Activated CD8-positive, alpha-beta memory T cell treated with anti-CD3 and anti-CD28 coated beads for 48 hours (primary cell): ENCODE data around the gene SEC11A.
"Not testable (repeated sequence)": the region's sequence is repeated elsewhere in the genome, so short reads cannot be mapped to it uniquely, and the experiment has no call there.

ENCODE experiments used
- DNase-seq, 3 experiments: peaks; one replicate each; pipeline ENCODE4 v3.0.0-alpha.2; 2020; ENCODE audit warnings: low read depth in 2 of 3, low spot score in 2 of 3

The SEC11A gene

GRCh38 chr15:84740691-84741090 is 24.8 kb upstream of the SEC11A start:
- no peak for DNase-seq

- no peak for DNase-seq
Measured at GRCh38 chr15:84737005-84737404, 21.1 kb upstream of the SEC11A start.

GRCh38 chr15:84736375-84736774 is 20.4 kb upstream of the SEC11A start:
- no peak for DNase-seq

- not testable (repeated sequence) for DNase-seq
Measured at GRCh38 chr15:84735480-84736061, 19.6 kb upstream of the SEC11A start.

- peak in 2 of 3 experiments; percentile 38 to 41 for DNase-seq
Measured at GRCh38 chr15:84734794-84735479, 19.0 kb upstream of the SEC11A start.

- no peak for DNase-seq
Measured at GRCh38 chr15:84731774-84732173, 15.8 kb upstream of the SEC11A start.

- DNase-seq = no peak
Measured at GRCh38 chr15:84727429-84727828, 11.5 kb upstream of the SEC11A start.

GRCh38 chr15:84725001-84725491 is 9.1 kb upstream of the SEC11A start:
- no peak for DNase-seq

- DNase-seq = no peak
Measured at GRCh38 chr15:84722628-84723027, 6.7 kb upstream of the SEC11A start.

GRCh38 chr15:84721371-84721770 is 5.4 kb upstream of the SEC11A start:
- DNase-seq = no peak

GRCh38 chr15:84715441-84716035 is 401 bp downstream of the SEC11A start:
- DNase-seq = no peak

- DNase-seq = no peak
Measured at GRCh38 chr15:84714821-84715220, 1.1 kb downstream of the SEC11A start.

GRCh38 chr15:84714372-84714771 is 1.6 kb downstream of the SEC11A start:
- DNase-seq = no peak

GRCh38 chr15:84703808-84704207 is 12.1 kb downstream of the SEC11A start:
- DNase-seq = no peak

GRCh38 chr15:84702961-84703482 is 12.9 kb downstream of the SEC11A start:
- no peak for DNase-seq

GRCh38 chr15:84699538-84700191 is 16.3 kb downstream of the SEC11A start:
- no peak for DNase-seq

- DNase-seq = no peak
Measured at GRCh38 chr15:84697236-84697990, 18.5 kb downstream of the SEC11A start.

- DNase-seq = no peak
Measured at GRCh38 chr15:84696757-84697156, 19.2 kb downstream of the SEC11A start.

- no peak for DNase-seq
Measured at GRCh38 chr15:84690342-84690741, 25.6 kb downstream of the SEC11A start.

- no peak for DNase-seq
Measured at GRCh38 chr15:84689858-84690257, 26.1 kb downstream of the SEC11A start.

- not testable (repeated sequence) for DNase-seq
Measured at GRCh38 chr15:84686446-84686845, 29.5 kb downstream of the SEC11A start.
